IPS DF 4.7 (cell line): ENCODE data around the gene EMC6.
"Not testable (repeated sequence)": the region's sequence is repeated elsewhere in the genome, so short reads cannot be mapped to it uniquely, and the experiment has no call there.

Experiments
- DNase-seq: peaks from one replicate; pipeline ENCODE4 v3.0.0-alpha.2; 2013; ENCODE audit warnings: low spot score; ENCODE audit errors: extremely low read depth

Gene EMC6

DNA sequence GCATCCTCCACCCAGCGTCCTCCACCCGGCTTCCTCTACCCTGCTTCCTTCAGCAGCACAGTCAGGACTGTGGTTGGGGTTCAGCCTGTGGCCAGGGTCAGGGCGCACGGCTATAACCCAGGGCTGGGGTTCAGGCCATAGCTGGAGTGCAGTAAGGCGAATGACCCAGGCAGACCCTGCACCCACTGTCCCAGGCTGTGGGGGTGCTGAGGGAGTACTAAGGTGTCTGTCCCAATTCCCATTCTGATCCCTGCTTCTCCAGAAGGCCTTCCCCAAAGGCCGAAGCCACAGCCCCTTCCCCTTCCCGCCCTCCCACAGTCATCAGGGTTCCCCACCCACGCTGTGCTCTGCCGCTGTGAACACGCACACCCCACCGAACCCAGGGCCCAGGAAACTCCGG lies 12.4 kb downstream of the EMC6 start:
- no peak for DNase-seq

DNA sequence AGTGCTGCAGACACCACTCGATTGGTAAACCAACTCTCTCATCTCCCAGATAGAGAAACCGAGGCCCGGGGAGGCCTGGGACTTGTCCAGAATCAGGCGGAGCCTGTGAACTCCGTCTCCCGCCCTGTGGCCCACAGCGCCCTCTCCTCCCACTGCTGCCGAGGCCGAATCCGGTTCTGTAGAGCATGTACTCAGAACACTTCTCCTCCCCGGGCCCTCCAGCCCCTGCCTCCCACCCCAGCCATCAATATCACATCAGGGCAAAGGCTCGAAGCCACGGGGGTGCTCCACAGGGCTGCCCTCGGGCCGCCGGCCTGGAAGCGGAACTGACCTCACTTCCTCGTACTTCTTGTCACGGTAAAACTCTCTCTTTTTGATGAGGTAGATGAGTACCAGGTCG lies 13.0 kb downstream of the EMC6 start:
- DNase-seq = no peak

DNA sequence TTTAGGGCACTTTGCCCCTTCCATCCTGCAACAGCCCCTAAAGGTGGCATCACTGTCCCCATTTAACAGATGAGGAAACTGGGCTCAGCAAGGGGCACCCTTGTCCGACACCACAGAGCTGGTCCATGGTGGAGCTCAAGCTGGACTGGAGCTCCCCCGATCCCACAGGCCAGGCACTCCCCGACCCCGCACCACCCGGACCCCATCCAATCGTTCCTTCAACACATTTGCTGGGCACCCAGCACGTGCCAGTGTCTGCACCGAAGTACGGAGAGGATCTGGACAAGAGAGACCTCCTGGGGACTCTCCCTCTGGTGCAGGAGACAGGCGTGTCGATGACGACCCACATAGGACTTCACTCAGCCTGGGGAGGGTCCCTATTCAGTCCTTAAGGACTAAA lies 13.4 kb downstream of the EMC6 start:
- no peak for DNase-seq

DNA sequence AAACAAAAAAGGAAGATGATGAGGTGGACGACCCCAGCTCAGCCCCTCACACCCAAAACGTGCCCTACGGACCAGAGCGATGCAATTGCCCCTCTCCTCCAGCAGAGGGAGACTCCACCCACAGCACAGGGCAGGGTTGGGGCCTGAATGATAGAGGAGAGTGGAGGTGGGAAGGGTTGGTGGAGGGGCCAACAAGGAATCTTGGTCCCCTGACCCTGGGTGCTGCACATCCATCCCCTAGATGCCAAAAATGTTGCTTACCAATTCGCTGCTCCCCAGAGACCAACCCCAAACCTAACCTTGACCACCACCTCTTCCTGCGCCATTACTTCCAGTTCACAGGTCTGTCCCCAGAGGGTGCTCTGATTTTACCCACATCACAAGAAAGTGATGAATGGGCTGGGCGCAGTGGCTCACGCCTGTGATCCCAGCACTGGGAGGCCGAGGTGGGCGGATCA lies 14.5 kb downstream of the EMC6 start:
- no peak for DNase-seq

DNA sequence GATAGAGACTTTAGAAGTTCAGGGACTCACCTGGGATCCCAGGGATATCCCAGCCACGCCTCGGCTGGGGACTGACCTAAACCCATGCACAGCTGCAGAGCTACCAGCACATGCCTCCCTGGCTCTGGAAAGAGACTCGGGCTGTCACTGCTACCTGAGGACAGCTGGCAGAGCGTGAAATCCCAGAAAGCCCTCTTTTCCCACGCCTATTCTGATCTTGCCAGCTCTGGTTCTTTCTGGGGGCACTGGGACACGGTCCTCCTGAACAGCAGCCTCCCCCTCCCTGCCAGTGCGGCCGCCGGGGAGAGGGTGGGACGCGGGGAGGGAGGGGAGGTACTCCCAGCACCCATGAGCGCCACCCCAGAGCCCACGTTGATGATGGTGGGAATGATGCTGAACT lies 16.6 kb downstream of the EMC6 start:
- no peak for DNase-seq

DNA sequence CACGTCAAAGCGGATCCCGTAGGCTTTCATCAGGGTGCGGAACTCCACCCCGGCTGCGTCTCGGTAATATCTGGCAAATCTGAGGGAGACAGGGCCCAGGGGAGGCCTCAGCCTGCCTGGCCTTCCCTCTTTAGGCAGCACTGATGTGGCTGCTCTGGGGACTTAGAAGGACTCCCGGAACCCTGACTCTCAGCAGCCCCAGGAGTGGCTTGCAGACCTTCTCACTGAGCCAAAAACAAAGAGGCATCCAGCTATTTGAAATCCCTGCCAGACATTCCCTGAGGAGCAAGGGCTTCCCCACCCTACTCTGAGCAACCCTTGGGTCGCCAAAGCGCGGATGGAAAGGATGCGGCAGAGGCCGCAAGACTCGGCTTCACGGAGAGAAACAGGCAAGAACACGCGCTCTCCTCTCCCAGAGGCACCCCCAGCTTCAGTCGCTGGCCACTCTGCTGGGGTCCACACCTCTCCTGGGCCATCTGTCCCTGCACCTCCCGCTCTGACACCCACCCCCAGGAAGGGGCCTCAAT lies 19.5 kb downstream of the EMC6 start:
- DNase-seq = no peak

DNA sequence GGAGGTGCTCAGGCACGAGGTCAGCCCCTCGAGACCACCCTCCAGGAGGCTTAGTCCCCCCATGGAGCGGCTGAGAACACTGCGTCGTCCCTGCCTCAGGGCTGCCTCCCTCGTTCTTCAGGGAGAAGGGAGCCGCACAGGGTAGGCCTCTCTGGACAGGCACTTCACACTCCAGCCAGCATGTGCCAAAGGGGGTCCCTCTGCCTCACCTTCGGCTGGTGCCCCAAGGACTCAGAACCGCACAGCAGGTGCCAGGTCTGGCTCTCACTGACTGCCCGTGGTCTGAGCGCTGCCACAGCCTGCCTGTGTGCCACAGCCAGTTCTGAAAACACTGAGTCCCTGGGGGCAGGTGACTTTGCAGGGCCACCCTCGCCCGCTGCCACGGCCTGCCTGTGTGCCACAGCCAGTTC lies 20.2 kb downstream of the EMC6 start:
- no peak for DNase-seq

DNA sequence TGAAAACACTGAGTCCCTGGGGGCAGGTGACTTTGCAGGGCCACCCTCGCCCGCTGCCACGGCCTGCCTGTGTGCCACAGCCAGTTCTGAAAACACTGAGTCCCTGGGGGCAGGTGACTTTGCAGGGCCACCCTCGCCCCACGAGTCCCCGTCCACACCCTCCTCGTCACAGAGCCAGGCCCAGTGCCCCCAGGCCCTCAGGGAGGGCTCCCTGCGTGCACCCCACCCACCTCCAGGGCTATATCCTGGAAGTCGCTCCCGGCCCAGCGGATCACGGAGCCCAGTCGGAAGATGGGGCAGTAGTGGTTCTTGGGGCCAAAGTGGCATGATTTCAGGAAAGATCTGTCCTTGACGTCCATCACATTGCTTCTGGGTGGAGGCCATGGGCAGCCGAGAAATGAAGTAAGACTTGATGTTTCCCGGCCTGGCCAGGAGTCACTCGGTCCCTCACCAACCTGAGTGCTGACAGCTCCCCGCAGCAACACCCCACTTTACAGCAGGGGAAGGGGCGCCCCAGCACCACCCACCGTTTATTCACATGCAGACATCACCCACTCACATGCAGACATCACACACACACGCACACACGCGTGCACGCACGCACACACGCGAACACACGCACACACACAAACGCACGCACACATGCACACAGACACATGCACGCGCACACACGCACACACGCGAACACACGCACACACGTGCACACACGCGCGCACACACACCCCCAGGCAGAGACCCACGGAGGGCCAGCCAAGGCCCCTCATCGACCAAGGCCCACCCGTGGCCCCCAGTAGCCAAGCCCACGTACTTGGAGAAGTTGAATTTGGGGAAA lies 20.9 kb downstream of the EMC6 start:
- DNase-seq = no peak

DNA sequence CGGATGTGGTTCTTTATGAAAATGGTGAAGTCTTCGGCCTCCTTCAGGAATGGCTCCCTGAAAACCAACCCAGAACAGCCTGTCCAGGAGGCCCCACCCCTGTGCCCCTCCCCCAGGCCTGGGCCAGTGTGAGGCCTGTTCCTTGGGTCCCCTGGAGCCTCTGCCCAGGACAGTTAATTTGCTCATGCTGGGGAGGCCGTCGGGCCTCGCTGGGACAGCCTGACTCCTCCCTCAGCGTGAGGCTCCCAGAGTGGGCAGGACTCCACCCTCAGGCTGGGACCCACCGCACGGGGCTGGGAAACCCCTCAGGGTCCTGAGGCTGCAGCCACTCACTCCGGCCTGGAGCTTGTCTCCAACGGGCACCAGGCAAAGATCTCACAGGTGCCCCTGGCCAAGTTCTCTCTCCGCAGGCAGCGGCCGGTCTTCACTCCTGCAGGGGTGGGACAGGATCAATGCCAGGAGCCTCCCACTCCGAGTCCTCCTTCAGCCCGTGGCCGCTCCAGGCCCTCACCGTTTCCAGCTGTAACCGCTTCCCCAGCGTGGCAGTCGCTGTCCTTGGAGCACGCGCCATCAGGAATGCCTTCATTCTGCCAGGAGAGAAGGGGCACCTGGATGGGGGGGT lies 21.6 kb downstream of the EMC6 start:
- no peak for DNase-seq

DNA sequence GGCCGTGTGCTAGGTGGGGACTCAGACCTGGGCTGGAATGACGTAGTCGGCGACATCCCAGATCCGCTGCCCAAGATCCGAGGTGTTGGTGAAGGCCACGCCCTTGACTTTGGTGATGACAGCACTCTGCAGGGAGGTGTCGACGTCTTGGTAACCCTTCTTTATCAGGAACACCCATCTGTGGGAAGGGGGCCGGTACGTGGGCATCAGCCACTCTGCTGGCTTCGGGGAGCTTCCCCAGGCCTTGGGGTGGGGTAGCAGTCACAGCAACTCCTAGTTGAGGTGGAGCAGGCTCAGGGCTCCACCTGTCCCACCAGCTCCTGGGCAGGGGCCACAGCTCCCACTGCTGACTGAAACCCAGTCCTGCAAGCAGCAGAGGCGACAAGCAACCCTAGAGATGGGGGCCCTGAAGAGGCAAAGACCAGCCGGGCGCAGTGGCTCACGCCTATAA lies 23.0 kb downstream of the EMC6 start:
- DNase-seq = no peak

DNA sequence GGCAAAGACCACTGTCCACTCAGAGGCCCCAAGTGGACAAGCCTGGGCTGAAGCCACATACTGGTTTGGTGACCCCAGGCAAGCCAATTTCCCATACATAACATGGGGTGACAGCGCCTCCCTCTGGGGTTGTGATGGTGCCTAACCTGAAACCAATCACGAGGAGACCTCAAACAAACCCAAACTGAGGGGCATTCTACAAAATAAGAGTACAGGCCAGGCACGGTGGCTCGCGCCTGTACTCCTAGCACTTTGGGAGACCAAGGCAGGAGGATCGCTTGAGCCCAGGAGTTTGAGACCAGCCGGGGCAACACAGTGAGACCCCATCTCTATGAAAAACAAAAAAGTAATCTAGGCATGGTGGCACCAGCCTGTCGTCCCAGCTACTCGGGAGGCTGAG lies 23.7 kb downstream of the EMC6 start:
- no peak for DNase-seq

DNA sequence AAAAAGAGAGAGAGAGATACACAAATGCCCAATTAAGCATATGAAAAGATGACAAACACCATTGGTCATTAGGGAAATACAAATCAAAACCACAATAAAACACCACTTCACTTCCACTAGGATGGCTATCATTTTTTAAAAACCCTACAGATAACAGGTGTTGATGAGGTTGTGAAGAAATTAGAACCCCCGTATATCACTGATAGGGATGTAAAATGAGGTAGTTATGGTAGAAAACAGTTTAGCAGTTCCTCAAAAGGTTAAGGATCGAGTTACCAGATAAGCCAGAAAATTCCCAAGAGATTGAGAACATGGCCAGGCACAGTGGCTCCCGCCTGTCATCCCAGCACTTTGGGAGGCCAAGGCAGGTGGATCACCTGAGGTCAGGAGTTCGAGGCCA lies 24.5 kb downstream of the EMC6 start:
- DNase-seq = no peak

DNA sequence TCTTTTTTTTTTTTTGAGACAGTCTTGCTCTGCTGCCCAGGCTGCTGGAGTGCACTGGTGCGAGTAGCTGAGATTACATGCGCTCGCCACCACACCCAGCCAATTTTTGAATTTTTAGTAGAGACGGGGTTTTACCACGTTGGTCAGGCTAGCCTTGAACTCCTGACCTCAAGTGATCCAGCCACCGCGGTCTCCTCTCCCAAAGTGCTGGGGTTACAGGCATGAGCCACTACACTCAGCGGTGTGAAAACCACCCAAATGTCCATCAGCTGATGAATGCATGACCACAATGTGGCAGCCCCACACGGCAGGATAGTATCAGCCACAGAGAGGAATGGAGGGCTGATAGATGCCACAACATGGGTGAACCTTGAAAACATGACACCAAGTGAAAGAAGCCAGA lies 25.2 kb downstream of the EMC6 start:
- no peak for DNase-seq

DNA sequence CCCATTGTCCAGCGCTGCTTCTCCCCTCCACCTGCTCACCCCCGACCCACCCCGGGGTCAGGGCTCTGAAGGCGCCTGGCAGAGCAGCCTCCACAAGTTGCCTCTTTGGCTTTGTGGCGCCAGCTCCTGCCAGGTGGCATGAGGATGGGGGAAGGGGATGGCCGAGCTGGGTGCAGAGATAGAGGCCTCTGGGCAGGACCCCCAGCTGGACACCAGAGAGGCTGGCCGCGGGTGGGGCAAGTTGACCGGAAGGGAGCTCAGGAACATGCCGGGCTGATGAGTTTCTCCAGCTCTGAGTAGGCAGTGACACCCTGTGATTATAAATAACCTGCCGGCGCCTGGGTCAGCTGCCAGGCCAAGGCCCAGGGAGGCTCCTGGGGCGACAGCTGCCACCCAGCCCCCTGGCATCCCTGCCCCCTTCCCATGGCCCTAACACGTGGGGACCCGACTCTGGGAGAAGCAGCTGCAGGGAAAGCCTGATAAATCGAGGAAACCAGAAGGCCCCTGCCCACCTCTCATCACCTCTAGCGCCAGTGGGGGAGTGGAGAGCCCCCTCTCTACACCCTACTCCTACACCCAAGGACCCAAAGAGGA lies 26.6 kb downstream of the EMC6 start:
- no peak for DNase-seq

DNA sequence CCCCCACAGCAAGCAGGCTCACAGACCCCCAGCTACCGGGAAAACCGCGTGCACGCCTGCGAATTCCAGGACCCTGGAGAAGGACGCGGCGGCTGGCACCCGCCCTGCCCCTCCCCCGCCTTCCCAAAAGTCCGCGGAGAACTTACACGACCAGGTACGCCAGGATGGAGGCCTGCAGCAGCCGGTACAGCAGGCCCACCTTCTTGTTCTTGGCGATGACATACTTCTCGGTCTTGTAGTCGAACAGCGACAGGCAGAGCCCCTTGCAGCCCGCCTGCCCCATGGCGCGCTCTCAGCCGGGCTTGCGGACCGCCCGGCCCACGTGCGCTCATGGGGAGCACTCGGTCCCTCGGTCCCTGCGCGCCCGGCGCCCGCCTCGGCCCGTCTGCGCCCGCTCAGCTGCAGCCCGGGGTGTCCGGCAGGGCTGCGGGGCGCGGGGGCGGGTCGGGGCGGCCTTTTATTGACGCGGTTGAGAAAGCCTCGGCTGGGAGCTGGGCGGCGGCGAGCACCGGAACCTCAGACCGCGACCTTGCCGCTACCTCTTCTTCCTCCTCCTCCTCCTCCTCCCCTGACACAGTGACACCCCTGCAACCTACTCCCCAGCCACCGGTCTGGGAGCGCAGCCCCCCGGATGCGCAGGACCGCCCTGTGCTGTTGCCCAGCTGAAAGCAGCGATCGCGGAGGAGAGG lies 27.3 kb downstream of the EMC6 start, which contains the start of gene P2RX5:
Gene P2RX5, minus strand, starts transcription at position 433 of the 689 bp plus-strand sequence. Its CDS starts 150 bp downstream, at position 283.
- DNase-seq = no peak

DNA sequence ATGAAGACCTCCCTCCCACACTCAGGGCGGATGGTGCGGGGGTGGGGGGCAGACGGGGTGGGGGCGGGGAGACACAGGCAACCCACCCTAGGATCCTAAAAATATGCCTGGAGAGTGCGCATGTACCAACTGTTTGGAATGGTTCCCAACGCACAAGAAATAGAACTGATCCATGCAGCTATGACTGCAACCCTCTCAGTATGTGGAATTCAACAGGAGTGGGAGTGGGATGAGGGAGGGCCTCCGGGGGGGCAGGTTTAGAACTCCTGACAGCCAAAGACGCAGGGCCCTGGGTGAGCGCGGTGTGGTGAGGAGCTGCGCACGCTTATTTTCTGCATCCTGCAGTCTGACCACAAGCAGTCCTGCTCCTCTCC lies 28.5 kb downstream of the EMC6 start:
- DNase-seq = no peak

DNA sequence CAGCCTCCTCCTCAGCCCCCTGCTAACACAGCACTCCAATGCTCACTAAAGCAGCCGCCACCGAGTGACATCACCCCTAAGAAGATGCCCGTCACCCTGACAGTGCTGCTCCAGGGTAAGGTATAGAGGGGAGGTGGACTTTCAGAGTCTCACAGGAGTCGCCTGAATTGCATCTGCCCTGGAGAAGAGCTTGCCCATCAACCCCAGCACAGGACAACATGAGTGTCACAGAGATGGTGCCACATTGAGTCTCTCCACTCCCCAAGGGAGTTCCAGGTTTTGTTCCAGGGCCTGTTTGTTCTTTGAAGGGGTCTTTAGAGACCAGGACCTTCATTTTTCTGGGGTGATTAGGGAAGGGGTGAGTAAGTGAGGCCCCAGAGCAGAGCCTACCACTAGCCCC lies 29.5 kb downstream of the EMC6 start:
- no peak for DNase-seq

DNA sequence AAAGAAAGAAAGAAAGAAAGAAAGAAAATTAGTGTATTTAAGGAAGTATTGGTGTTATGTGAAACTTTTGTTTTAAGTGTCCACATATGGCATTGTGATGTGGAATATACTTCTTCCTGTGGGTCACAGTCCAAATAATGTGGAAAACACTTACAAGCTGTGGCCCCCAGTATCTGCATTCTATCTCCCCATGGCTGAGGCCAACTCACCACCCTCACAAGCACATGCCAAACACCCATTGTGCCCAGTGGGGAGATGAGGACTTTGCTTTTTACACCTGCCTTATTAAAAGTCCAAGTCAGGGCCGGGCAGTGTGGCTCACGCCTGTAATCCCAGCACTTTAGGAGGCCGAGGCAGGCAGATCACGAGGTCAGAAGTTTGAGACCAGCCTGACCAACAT lies 31.3 kb downstream of the EMC6 start:
- DNase-seq = no peak

DNA sequence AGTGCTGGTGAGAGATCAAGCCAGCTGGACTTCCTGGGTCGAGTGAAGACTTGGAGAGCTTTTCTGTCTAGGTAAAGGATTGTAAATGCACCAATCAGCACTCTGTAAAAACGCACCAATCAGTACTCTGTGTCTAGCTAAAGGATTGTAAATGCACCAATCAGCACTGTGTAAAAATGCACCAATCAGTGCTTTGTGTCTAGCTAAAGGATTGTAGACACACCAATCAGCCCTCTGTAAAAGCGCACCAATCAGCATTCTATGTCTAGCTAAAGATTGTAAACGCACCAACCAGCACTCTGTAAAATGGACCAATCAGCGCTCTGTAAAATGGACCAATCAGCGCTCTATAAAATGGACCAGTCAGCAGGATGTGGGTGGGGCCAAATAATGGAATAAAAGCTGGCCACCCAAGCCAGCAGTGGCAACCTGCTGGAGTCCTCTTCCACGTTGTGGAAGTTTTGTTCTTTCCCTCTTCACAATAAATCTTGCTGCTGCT lies 33.5 kb downstream of the EMC6 start:
- DNase-seq = not testable (repeated sequence)

DNA sequence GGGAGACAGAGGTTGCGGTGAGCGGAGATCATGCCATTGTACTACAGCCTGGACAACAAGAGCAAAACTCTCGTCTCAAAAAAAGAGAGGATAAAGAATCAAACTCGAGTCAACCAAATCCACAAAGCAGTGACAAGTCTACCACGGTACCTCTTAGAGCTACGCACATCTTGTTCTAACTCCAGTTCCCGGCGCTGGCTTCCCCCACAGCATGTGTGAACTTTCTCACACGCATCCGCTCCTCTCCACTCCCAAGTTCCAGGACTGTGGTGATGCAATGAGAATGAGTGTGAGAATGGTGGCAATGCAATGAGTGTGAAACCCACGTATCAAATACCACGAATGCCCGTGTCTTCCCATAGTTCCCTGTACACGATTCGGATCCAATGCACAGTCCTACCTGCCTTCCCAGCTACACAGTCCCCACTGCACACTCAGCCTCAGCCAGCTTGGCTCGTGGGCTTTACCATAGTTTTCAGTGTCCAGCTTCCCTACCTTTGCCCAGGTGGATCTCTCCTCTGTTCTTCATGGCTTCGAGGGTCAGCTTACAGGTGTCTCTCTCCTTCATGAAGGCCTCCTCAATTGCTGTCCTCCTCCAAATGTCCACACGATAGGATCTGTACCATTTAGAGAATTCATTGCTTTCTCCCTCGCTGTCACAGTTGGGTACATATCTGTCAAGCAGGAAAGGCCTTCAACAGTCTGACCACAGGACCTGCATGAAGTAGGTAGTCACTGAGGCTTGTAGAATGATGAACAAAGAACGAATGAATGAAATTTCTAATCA lies 36.5 kb downstream of the EMC6 start:
- no peak for DNase-seq

DNA sequence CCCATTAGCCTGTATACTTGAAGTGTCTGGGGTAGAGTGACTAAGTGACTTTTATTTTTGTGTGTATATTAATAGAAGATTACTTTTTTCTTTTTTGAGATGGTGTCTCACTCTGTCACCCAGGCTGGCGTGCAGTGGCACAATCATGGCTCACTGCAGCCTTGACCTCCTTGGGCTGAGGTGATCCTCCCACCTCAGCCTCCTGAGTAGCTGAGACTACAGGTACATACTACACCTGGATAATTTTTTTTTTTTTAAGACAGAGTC lies 37.0 kb downstream of the EMC6 start:
- DNase-seq = not testable (repeated sequence)
